Fibroblast of skin of right quadriceps (primary cell): ENCODE measurements around the gene PIK3C3.
A peak's percentile ranks its signal among the peaks of the same experiment; 100 is the strongest.
"Not testable (repeated sequence)": the region's sequence is repeated elsewhere in the genome, so short reads cannot be mapped to it uniquely, and the experiment has no call there.

Experiments used
- DNase-seq: peaks from one replicate; pipeline ENCODE4 v3.0.0-alpha.2; 2013

Gene PIK3C3

DNA sequence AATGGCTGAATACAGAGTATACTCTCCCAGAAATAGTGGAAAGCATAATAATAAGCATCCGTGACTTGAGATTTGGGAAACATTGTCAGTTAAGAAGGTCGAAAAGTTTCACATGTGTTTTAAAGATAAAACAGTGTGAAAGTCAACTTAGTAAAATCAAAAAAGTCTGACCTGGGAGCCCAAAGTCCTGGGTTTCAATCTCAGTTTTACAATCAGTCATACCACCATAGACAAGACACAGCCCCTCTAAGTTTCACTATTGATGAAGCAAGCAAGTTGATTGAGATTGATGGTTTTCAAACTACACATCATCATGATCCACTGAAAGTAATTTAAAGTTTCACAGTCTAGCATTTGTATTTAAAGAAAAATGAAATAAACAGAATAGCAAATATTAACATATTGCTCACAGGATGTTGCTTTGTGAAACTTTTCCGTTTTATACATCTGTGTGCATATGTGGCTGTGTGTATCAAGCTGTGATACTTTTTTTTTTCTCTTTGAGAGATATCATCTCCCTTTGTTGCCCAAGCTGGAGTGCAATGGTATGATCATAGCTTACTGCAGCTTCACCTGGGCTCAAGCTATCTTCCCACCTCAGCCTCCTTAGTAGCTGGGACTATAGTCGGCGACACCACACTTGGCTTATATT is 71.1 kb downstream of the PIK3C3 start:
- no peak for DNase-seq

DNA sequence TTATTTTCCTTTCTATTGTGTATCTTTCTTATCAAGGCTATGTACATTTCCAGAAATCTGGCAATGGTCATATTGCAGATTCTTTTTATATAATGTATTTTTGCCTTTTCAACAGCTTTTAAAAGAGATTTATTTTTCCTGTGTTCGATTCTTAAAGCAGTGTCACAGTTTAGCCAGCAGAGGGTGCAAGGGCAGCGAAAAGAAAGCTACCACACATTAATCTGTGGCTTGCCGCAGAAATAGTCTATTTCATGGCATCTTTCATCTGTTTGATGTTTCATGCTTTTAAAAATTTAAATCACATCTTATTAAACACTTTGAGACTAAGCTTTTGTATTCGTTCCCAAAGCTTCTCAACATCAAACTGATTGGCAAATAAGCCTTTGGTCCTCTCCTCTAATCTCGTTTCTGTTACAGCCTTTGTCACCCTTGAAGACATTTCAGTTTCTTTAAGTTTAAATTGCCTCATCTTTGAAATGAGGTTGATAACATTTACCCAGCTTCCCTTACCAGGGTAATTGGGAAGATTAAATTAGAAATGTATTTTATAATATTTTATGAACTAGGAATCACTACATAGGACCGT is 73.3 kb downstream of the PIK3C3 start:
- peak; percentile 43 for DNase-seq

DNA sequence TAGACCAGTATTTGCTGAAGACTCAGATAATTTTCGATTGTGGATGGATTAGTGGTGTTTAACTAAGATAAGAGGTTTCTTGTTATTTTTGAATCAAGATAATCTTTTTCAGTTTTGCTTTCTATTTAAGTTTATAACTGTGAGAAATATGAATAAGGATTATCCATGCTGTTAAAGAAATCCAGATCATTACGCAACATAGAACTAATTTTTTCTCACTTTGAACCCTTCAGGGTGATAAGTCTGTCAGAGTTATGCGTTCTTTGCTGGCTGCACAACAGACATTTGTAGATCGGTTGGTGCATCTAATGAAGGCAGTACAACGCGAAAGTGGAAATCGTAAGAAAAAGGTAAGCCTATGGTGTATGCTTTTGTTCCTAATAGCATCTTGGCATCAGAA is 74.1 kb downstream of the PIK3C3 start:
- DNase-seq, result no peak

DNA sequence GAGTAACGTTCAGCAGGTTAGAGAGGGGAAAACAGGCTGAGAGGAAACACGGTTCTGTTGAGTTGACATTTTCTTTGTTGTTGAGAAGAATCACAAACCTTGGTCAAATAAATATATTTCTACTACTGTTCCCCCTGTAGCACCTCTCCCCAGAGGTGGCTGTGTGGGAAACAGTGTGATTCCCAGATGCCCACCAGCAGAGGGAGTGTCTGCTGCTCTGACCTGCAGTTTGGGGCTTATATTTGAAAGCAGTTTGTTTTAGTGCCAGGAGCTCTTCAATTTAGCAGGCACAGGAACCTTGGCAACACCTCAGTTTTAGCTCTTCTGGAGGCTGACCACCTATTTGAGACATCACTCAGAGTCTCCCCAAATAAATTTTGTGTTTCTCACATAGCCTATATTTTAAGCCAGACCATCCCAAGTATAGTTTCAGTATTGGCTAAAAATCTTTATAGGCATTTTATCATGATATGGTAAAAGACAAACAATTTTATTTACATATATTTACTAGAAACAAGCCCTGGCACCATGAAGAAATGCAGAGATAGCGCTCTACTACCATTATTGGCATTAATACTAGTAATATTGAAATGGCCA is 75.7 kb downstream of the PIK3C3 start:
- DNase-seq, result peak; percentile 17

DNA sequence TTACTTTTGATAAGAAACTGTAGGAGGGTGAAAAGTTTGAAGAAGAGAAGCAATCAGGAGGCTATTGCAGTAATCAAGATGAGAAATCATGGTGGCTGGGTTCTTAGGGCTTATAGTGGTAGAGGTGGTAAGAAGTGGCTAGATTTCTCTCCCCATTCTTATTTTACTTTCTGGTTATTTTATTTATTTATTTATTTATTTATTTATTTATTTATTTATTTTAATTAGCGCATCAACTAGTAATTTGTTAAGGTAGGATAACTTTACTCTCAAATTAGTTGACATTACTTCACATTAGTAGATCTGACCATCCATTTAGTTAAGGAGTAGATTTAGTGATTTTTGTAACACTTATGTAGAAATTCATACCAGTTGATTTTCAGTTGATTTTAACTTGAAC is 77.4 kb downstream of the PIK3C3 start:
- DNase-seq, result no peak

DNA sequence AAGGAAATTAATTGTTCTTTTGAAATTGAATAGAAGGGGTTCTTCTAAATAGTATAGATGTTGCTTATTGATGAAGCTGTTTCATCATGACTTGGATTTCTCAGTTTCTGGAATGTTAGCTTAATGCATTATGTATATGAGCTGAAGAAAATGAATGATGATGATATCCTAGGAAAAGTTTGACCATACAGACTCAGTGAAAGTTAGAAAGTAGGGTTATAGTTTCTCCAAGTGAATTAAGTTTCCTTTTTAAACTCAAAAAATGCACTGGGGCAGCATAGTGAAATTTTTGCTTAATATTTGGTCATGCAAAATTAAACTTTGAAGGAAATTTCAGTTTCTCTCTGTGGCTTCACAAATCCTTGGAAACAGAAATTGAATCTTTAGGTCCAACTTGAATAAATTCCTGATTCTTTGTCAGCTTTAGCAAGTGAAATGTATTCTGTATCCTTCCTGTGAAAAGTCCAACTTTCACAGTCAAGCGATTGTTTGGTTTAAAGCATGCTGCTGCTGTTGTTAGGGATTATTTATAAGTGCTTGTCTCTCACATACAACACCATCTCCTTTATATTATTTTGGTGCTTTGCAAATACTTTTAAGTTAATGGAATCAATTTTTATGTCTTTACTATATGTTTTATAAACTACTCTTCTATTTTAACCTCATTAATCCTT is 78.2 kb downstream of the PIK3C3 start:
- no peak for DNase-seq

DNA sequence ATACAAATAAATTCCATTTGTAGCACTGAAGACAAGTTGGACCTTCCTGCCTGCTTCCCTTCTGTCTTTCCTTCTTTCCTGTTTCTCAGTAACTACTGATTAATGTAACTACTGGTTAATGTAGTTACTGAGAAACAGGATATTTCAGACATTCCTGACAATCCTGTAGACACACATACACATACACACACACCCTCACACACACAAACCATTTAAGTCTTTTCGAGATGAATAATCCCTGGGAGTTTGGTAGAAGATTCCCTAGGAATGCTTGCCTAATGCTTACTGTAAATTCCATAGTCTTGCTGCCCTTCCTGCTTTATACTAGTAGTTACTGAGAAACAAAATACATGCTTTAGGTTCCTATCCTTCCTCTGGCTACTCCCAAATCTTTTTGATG is 83.9 kb downstream of the PIK3C3 start:
- DNase-seq, result peak; percentile 96

DNA sequence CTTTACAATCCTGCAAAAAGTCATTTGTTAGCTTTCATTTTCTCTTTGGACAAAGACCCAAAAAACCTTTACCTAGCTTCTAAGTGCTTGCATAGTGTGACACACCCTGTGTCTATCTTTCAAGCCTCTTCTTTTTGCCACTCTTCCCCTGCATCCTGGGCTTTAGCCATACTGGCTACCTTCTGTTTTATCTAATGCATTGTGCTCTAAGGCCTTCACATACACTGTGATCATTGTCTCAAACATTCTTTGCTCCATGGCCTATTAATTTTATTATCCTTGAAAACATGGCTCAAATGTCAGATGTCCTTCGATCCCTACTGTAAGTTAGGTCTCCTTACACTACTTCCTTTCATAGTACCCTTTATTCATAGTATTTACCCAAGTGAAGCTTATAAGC is 84.4 kb downstream of the PIK3C3 start:
- DNase-seq, result no peak

DNA sequence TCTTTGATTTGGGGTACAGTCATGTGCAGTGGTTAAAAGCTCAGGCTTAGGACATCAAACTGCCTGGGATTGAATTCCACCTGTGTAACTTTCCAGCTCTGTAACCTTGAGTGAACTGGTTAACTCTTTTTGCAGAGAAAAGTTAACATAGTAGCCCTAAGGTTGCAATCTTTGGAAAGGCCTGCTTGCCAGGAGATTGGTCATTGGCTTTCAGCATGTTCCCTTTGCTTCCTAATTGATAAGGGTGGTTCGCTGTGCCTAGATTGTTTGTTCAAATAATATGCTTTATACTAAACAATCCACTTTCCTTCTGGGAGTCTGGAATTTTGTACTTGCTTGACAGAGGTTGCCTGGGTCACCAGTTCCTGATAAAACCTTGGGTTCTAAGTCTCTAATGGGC is 86.8 kb downstream of the PIK3C3 start:
- no peak for DNase-seq

DNA sequence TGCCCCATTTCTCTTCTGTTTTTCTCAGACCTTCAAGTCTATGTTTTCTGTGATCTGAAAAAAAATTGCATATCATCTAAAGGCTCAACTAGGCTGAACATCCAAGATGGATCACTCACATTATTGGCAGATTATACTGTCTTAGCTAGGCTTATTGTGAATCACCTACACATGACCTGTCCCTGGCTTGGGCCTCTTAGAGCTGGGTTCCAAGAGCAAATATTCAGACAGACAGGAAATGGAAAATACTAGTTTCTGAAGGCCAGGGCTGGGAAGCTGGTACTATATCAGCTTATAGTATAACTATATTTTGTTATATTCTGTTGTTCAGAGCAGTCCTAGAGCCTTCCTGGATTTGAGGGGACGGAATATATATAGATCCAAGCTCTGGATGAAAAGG is 90.3 kb downstream of the PIK3C3 start:
- no peak for DNase-seq

DNA sequence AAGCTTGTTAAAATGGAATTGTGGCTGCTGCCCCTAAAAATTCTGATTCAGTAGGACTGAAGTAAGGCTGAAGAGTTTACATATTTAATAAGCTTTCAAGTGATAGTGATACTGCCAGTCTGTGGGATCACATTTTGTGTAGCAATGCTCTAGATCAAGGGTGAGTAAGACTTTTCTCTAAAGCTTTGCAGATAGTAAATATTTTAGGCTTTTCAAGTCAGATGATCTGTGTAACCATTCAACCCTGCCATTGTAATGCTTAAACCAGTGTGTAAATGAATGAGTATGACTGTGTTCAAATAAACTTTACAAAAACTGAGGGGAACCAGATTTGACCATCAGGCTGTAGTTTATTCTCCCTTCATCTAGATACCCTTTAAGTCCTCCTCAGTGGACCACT is 92.7 kb downstream of the PIK3C3 start:
- DNase-seq, result peak; percentile 14

DNA sequence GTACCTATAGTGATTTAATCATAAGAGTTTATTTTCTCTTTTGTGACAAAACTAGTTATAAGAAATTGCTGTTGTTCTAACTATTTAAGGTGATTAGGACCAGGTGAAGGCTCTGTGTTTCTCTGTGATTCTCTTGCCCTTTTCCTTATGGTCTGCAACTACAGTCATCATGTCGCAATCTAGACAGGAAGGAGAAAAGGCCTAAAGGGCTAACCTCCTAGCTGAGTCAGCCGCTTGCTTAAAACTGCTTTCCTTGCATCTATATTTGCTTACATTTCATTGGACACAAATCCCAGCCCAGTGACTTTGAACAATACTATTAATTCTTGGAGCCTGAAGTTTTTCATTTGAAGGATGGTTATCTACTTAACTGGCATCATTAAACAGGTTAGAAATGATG is 93.1 kb downstream of the PIK3C3 start:
- peak; percentile 78 for DNase-seq

DNA sequence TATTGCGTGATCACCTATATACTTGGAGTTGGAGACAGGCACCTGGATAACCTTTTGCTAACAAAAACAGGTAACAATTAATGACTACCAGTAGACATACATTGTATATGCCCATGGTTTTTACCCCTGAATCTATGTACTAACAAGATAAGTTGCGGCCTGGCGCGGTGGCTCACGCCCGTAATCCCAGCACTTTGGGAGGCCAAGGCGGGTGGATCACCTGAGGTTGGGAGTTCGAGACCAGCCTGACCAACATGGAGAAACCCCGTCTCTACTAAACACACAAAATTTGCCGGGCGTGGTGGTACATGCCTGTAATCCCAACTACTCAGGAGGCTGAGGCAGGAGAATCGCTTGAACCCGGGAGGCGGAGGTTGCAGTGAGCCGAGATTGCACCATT is 94.5 kb downstream of the PIK3C3 start:
- DNase-seq, result not testable (repeated sequence)

DNA sequence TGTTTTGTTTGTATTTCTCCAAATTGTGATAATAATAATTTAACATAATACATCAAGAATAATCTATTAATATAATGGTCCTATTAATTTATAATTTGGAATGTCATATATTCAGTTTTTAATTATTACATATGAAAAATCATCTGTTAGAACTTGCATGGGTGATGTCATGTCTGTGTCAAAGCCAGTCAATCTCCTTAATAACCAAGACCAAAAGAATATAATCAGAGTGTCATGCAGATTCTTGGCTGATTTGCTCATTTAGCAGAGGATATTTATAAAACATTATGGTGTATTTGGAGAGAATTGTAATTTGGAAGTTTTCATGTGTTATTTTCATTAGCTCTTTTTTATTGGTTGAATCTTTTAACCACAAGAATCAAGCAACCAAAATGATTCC is 96.4 kb downstream of the PIK3C3 start:
- no peak for DNase-seq

DNA sequence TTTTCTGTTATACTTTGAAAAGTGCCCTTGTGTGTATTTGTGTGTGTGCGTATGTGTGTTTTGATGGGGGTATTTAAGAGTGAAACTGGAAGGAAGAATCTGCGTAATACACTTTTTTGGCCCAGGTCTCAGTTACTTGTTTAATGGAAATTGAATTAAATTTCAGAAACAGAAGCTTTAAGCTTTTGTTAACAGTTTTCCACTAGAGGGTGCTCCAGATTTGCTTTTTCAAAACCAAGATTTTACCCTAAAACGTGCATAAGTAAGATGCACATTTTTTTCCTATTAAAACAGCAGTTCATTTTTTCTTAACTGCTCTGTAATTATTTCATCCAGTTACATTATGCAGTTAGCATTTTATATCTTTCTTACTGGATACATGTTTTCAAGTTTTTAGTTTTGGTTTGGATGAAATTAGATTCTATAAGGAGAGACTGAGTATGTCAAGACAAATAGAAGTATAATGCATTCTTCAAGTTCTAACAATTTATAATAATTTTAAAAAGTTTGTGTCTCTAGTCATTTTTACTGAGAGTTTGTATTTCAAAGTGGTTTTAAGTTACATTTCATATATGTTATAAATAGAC is 97.2 kb downstream of the PIK3C3 start:
- DNase-seq, result peak; percentile 31

DNA sequence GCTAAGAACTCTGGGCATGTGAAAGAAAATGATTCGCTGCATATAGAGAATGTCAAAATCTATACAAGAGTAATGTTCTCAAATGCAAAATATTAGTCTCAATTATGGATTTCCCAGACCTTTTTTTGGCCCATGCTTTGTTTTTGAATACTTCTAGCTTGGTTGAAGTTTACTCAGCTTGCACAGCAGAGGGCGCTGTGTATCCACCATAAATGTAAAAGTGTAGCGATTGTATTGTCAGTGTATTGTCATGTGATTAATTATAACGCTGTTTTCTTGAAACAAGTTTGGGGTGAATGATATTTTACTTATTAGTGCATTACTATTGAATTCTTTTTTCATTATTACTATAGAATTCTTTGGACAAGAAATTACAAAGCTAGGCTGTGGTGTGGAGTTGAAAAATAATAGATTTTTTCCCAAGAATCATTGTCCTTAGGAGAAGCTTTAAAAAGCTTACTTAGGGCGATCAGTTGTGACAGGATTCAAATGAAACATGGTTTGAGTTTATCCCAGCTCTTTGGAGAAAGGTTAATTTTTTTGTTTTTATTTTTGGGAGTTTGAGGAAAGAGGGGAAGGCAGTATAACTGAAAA is 98.3 kb downstream of the PIK3C3 start:
- peak; percentile 49 for DNase-seq

DNA sequence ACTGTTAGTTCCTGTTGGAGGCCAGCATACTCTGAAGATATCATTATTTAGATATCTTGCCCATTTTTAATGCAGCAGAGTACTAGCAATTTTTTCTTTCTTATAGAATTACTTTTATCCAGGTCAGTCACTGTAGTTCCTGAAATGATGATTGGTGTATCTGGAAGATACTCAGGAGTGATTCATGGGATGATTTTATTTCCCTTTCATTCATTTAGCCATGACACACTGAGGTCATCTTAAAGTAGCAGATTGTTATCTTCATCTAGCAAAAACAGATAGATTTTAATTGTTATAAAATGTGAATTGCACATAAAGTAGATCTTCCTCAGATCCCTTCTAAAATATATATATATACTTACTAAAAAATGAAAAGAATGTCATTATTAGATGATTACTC is 109.1 kb downstream of the PIK3C3 start:
- DNase-seq, result peak; percentile 6

DNA sequence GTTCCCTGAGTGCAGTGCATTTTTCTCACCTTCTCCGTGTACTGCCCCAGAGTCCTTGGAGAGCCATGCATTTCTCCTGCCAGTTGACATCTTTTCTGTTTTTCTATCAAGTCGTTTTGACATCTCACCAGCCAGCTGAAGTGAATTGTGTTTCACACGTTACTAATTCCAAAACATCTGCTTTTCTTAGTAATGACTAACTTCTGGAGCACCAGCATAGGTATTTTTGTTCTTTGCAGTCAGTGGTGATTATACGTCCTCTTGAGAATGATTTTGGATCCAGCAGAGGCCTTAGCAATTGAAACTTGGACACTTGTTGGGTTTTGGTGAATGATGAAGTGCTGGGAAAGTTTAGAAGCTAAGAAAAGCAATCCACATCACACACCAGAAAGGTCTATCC is 112.5 kb downstream of the PIK3C3 start:
- DNase-seq, result no peak

DNA sequence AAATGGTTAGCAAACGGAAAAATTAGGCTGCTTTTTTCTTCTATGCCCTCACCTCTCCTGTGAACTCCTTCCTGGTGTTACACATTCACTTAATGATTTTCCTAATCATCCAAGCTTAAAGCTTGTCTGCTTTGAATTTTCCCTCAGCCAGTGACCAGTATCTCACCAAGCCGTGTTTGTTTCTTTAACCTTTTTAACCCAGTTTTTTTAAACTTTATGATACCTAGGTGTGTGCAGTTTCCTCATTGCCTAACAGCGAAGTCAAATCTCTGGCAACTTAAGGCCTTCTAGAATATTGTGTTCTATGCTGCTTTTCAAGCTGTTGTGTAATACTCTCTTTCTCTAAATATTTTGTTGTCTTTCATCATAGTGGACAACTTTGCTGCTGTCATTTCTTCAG is 113.0 kb downstream of the PIK3C3 start:
- DNase-seq, result no peak

DNA sequence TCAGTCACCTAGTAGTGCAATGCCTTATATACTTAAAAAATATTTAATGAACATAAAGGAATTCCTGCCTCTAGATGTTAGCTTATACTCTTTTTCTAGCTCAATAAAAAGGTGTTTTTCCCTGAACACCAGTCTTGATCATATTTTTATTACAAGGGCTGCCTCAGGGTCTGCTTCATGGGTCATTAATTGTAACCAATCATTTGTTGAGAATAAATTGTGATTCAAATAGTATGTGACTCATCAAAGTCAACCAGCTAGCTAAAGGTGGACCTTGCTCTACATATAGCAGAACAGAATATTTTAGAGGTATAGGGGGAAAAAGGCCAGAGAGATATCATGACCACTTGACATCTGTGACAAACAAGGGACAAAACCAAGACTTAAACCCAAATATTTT is 114.0 kb downstream of the PIK3C3 start:
- no peak for DNase-seq

DNA sequence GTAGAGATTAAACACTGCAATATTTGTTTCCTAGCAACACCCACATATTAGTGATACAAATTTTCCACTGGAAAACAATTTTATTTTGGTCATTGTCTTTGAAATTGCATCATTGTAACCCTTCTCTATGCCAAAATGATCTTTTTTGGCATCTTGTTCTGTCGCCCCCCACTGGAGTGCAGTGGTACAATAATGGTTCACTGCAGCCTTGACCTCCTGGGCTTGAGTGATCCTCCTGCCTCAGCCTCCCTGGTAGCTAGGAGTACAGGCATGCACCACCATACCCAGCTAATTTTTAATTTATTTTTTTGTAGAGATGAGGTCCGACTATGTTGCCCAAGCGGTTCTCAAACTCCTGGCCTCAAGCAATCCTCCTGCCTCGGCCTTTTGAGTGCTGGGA is 117.4 kb downstream of the PIK3C3 start:
- no peak for DNase-seq

DNA sequence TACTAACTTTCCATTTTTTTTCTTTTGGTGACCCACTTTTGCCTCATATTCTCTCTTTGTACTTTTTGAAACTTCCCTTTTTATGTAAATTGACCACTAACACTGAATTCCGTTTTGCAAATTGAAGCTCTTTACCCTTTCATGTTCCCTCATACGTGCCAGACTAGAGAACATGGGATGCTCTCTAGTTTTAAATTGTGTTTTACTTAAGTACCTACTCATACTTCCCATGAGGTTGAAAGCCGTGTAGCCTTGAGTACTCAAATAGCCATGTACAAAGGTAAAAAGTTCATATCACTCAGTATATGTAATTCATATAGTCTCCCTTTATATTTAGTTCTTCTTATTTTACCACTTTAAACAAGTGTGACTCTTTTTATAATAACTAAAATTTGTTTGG is 119.7 kb downstream of the PIK3C3 start:
- no peak for DNase-seq

DNA sequence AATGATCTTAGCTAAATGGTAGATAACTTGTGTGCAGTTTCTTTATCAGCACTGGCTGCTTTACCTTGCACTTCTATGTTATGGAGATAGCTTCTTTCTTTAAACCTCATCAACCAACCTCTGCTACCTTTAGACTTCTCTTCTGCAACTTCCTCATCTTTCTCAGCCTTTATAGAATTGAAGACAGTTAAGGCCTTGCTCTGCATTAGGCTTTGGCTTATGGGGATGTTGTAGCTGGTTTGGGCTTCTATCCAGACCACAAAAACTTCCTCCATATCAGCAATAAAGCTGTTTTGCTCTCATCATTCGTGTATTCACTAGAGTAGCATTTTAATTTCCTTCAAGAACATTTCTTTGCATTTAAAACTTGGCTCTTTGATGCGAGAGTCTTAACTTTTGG is 123.7 kb downstream of the PIK3C3 start:
- peak; percentile 35 for DNase-seq
